OCI-LY3 (cell line): Measurements from ENCODE around the gene DNAI1.

Experiments
- H2AFZ ChIP-seq: fragments of 200-600, 300-600 bp; shearing (Covaris generic); 2 replicates; pipeline ENCODE4 v1.6.0; 2014; ENCODE audit warnings: antibody characterized with exemption, low read depth, low read length
- H3K27ac ChIP-seq: fragments of 200-600, 300-600 bp; sonication (generic); 2 replicates; pipeline ENCODE4 v1.5.1; 2014; ENCODE audit warnings: mild to moderate bottlenecking, low read length, moderate library complexity, mixed read lengths
- H3K27me3 ChIP-seq: fragments of 200-600, 300-600 bp; sonication (generic); 2 replicates; pipeline ENCODE4 v1.6.1; 2014; ENCODE audit warnings: low read depth, low read length, mixed read lengths
- H3K36me3 ChIP-seq: fragments of 200-600, 300-600 bp; sonication (generic); replicated peaks from 2 replicates; pipeline ENCODE3; 2014; ENCODE audit warnings: low read depth, low read length, mixed read lengths
- H3K4me1 ChIP-seq: fragments of 300-600, 200-600 bp; sonication (generic); 2 replicates; pipeline ENCODE4 v1.6.1; 2014; ENCODE audit warnings: low read length, mixed read lengths
- H3K4me2 ChIP-seq: fragments of 200-600, 300-600 bp; sonication (generic); 2 replicates; pipeline ENCODE4 v1.6.1; 2014; ENCODE audit warnings: low read length, mixed read lengths
- H3K4me3 ChIP-seq: fragments of 300-600, 200-600 bp; sonication (generic); 2 replicates; pipeline ENCODE4 v1.5.1; 2014; ENCODE audit warnings: antibody characterized with exemption, mild to moderate bottlenecking, low read length, moderate library complexity
- H3K79me2 ChIP-seq: fragments of 300-600, 200-600 bp; shearing (Covaris generic); 2 replicates; pipeline ENCODE4 v1.6.1; 2014; ENCODE audit warnings: mild to moderate bottlenecking, low read length, mixed read lengths
- H3K9ac ChIP-seq: fragments of 300-600, 200-600 bp; shearing (Covaris generic); 2 replicates; pipeline ENCODE4 v1.6.0; 2014; ENCODE audit warnings: mild to moderate bottlenecking, low read length, moderate library complexity
- H3K9me3 ChIP-seq: fragments of 200-600, 300-600 bp; shearing (Covaris generic); 2 replicates; pipeline ENCODE4 v1.6.1; 2014; ENCODE audit warnings: low read length, mixed read lengths; ENCODE audit not compliant: insufficient read depth
- H4K20me1 ChIP-seq: fragments of 200-600, 300-600 bp; sonication (generic); 2 replicates; pipeline ENCODE4 v1.6.1; 2016; ENCODE audit warnings: low read length, mixed read lengths; ENCODE audit not compliant: insufficient read depth
- EZH2phosphoT487 ChIP-seq: fragments of 200-600 bp; shearing (Covaris generic); IDR thresholded peaks from 2 replicates; pipeline ENCODE4 v1.6.1; 2018; ENCODE audit warnings: antibody characterized with exemption, mixed run types, low read depth
- TF ChIP-seq, protein P1 (sequence below): fragments of 200-600, 300-600 bp; sonication (generic); IDR thresholded peaks from 2 replicates; pipeline ENCODE4 v1.5.1; 2014; ENCODE audit warnings: antibody characterized with exemption, low read length, low read depth

The DNAI1 gene

DNA sequence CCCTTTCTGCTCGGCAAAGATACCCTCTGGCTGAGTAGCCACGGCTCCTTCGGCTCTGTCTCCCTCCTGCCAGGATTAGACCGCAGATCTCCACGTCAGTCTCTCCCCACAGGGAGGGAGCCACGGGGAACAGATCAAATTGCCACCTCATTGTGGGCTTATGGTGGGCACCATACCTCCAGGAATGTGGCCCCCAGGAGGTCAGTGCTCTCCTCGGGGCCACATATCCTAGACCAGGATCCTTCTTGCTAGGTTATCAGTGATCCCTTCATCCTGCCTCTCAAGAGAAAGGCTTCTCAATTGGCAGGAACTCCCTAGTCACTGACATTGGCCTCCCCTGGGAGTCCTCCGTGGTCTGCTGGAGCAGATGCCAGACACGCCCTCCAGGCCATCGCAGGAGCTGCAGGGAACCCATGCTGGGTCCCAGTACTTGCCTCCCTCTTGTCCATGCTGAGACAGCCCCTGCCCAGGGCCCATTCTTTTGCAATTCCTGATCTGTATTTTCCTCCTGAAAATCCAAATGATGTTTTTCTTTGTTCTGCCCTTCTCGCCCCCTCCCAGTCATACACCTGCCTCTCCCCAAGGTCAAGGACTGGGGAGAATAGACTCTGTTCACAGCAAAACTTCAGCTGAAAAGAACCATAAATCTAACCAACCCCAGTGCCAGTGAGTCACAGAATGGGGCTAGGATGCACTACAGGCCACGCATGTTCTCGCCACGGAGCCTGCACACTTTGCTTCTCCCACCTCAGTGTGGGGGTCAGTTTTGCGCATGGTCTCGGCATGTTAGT, 95.8 kb downstream of the DNAI1 start:
- no peak overlapping the region for H3K9ac ChIP-seq
- H3K27ac ChIP-seq, result no peak overlapping the region
- H3K36me3 ChIP-seq, result no peaks in the 10 kb centered on the region
- H2AFZ ChIP-seq, result no peak overlapping the region
- no peak overlapping the region for H3K4me2 ChIP-seq
- TF ChIP-seq, protein P1, sequence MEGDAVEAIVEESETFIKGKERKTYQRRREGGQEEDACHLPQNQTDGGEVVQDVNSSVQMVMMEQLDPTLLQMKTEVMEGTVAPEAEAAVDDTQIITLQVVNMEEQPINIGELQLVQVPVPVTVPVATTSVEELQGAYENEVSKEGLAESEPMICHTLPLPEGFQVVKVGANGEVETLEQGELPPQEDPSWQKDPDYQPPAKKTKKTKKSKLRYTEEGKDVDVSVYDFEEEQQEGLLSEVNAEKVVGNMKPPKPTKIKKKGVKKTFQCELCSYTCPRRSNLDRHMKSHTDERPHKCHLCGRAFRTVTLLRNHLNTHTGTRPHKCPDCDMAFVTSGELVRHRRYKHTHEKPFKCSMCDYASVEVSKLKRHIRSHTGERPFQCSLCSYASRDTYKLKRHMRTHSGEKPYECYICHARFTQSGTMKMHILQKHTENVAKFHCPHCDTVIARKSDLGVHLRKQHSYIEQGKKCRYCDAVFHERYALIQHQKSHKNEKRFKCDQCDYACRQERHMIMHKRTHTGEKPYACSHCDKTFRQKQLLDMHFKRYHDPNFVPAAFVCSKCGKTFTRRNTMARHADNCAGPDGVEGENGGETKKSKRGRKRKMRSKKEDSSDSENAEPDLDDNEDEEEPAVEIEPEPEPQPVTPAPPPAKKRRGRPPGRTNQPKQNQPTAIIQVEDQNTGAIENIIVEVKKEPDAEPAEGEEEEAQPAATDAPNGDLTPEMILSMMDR, result no peak
- no peak for TF ChIP-seq EZH2phosphoT487
- H3K4me3 ChIP-seq, result no peak overlapping the region
- no peaks in the 10 kb centered on the region for H3K79me2 ChIP-seq
- no peaks in the 10 kb centered on the region for H3K9me3 ChIP-seq
- no peaks in the 10 kb centered on the region for H4K20me1 ChIP-seq
- no peaks in the 10 kb centered on the region for H3K4me1 ChIP-seq
- H3K27me3 ChIP-seq, result no peaks in the 10 kb centered on the region

DNA sequence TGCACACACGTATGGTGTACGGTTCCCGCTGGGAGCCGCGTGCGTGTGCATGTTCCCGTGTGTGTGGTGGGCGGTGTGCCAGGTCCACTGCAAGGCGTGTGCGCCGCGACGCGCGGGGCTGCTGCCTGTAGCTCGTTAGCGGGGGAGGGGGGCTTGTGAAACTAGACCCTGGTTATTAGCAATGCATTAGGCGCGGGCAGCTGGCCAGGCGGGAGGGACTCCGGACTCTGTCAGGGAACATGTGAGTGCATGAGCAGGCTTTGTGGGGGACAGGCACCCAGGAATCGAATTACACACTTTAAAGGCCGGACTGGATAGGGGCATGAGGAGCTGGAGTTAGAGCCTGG, 96.4 kb downstream of the DNAI1 start:
- H4K20me1 ChIP-seq, result no peaks in the 10 kb centered on the region

DNA sequence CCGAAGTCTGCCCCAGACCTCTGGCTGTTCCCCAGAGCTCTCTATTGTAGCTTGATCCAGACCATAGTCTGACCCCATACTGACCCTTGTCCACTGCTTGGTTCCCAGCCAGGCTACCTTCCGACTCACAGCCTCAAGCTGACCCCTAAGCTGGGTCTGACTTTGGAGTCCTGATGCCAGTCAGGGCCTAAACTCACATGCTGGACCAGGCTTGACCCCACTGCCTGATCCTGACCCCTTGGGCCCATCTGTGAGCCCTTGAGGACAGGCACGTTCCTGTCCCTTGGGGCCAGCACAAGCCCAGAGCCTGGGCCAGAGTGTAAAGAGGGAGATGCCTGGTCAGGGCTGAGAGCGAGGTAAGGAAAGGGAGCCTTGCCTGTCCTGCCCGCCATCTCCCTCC, 96.9 kb downstream of the DNAI1 start:
- H3K36me3 ChIP-seq, result no peaks in the 10 kb centered on the region
- H3K9ac ChIP-seq, result no peak overlapping the region
- TF ChIP-seq EZH2phosphoT487, result no peak
- TF ChIP-seq, protein P1, result no peak
- H3K27me3 ChIP-seq, result no peaks in the 10 kb centered on the region
- no peak overlapping the region for H3K4me3 ChIP-seq
- H4K20me1 ChIP-seq, result no peaks in the 10 kb centered on the region
- no peaks in the 10 kb centered on the region for H3K4me1 ChIP-seq
- H3K27ac ChIP-seq, result no peak overlapping the region
- no peak overlapping the region for H2AFZ ChIP-seq
- no peaks in the 10 kb centered on the region for H3K79me2 ChIP-seq
- H3K4me2 ChIP-seq, result no peak overlapping the region
- no peaks in the 10 kb centered on the region for H3K9me3 ChIP-seq

More for the DNA sequence above, 96.4 kb downstream of the DNAI1 start:
- Histone ChIP-seq H3K27ac (no peak overlapping the region), H3K4me3 (no peak overlapping the region), H3K79me2 (no peaks in the 10 kb centered on the region), H3K27me3 (no peaks in the 10 kb centered on the region), H3K9ac (no peak overlapping the region), H3K9me3 (no peaks in the 10 kb centered on the region), H3K4me2 (no peak overlapping the region), H3K4me1 (no peaks in the 10 kb centered on the region), H2AFZ (no peak overlapping the region), H3K36me3 (no peaks in the 10 kb centered on the region)
- TF ChIP-seq EZH2phosphoT487, result no peak

DNA sequence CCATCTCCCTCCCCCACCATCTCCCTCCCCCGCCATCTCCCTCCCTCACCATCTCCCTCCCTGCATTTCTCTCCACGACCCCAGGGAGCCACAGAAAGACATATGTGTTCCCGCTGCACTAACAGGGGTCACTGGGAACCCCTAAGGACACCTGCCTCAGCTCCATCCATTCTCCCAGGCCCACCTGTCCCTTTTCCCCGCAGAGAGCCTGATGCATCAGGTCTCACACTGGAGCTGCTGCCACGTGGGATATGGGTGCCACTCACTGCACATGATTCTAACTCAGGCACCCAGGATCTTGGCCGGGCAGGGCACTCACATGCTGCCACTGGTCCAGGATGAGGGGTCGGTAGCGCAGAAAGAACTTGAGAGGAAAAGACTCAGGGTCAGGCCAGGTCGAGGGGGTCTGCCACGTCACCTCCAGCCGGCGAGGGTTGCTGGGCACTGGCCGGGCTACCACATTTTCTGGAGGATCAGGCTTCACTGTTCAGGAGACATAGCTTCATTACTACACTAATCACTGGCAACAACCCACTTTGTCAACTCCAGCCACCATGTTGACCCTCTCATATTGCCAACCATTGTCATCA, 97.4 kb downstream of the DNAI1 start:
- H3K4me1 ChIP-seq, result no peaks in the 10 kb centered on the region
- no peak overlapping the region for H3K4me3 ChIP-seq
- no peak overlapping the region for H3K4me2 ChIP-seq
- no peaks in the 10 kb centered on the region for H3K79me2 ChIP-seq
- no peak overlapping the region for H2AFZ ChIP-seq
- no peak overlapping the region for H3K27ac ChIP-seq
- H3K9ac ChIP-seq, result no peak overlapping the region
- TF ChIP-seq, protein P1, result no peak
- TF ChIP-seq EZH2phosphoT487, result no peak
- H3K36me3 ChIP-seq, result no peaks in the 10 kb centered on the region
- no peaks in the 10 kb centered on the region for H3K27me3 ChIP-seq
- H3K9me3 ChIP-seq, result no peaks in the 10 kb centered on the region
- H4K20me1 ChIP-seq, result no peaks in the 10 kb centered on the region
